ENCODE measurements around the gene ACOT11.

ACOT11 gene

GRCh38 chr1:54583871-54584270, 35.8 kb downstream of the ACOT11 start:
- H3K79me2 ChIP-seq (ENCODE audit: low read length), result no peaks in the 10 kb centered on the region
- no peak overlapping the region for H3K9ac ChIP-seq (ENCODE audit: low read length)
- H4K20me1 ChIP-seq (ENCODE audit: insufficient read depth, low read length), result no peaks in the 10 kb centered on the region
- H3K27ac ChIP-seq (ENCODE audit: low read length), result no peak overlapping the region
- no peak for TF ChIP-seq EZH2 (optimal IDR thresholded peaks at IDR 0.05; ENCODE audit: low read depth, low read length)
- no peak for TF ChIP-seq EZH2phosphoT487 (IDR thresholded peaks at IDR 0.05; ENCODE audit: low read length)
- no peak for TF ChIP-seq CTCF (IDR thresholded peaks at IDR 0.05; ENCODE audit: low read length)
- no peaks in the 10 kb centered on the region for H3K27me3 ChIP-seq (replicated peaks; ENCODE audit: insufficient read depth, low read length)
- DNase-seq, result no peak
- no peak overlapping the region for H3K4me2 ChIP-seq (ENCODE audit: low read depth, low read length)
- no peaks in the 10 kb centered on the region for H3F3A ChIP-seq (ENCODE audit: insufficient read depth, low read length)
- no peaks in the 10 kb centered on the region for H3K9me3 ChIP-seq (replicated peaks; ENCODE audit: insufficient read depth, low read length)
- no peaks in the 10 kb centered on the region for H3K4me1 ChIP-seq (ENCODE audit: low read length)
- H2AFZ ChIP-seq (ENCODE audit: low read length), result no peak overlapping the region
- H3K36me3 ChIP-seq (replicated peaks; ENCODE audit: insufficient read depth, low read length), result no peaks in the 10 kb centered on the region
- H3K4me3 ChIP-seq (ENCODE audit: low read length), result no peak overlapping the region
- no peaks in the 10 kb centered on the region for H3K9me2 ChIP-seq (replicated peaks; ENCODE audit: insufficient read depth, low read length)

GRCh38 chr1:54584575-54584974, 36.5 kb downstream of the ACOT11 start:
- no peaks in the 10 kb centered on the region for H3K9me2 ChIP-seq (replicated peaks; ENCODE audit: insufficient read depth, low read length)

DNA sequence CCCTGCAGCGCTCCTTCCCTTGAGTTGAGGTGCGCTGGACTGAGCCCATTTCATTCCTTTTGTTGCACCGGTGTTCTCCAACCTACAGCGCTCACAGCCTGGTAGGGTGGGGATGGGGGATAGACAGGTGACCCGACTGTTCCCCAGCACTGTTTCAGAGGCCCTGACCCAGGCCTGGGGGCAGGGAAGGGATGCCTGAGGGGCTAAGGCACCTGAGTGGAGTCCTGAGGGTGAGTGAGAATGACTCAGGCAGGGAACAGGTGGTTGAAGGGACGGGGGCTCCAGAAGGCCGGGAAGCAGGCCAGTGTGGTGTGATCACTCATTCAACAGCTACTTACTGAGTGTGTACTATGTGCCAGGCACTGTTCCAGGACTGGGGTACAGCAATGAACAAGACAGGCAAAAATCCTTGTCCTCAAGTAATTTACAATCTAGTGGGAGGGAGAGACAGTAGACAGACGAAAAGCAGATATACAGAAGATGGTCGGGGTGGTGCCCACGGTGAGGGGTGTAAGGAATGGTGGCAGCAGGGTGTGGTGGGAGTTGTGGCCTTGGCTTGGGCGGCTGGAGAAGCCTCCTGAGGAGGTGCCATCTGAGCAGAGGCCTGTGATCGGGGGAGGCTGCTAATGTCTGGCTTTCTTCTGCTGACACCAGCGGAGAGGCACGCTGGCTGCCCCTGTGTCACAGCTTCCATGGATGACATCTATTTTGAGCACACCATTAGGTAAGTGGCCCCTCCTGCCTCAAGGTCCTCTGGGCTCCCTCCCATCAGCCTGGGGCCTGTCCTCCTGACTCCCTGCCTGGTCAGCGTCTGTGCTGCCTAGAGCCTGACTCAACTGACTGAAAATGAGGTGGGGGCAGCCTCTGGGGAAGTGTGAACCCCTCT, 37.4 kb downstream of the ACOT11 start:
- Histone ChIP-seq H3K9ac (ENCODE audit: low read length) (no peak overlapping the region), H3K27me3 (replicated peaks; ENCODE audit: insufficient read depth, low read length) (no peaks in the 10 kb centered on the region), H3F3A (ENCODE audit: insufficient read depth, low read length) (no peaks in the 10 kb centered on the region), H4K20me1 (ENCODE audit: insufficient read depth, low read length) (no peaks in the 10 kb centered on the region), H2AFZ (ENCODE audit: low read length) (no peak overlapping the region), H3K27ac (ENCODE audit: low read length) (no peak overlapping the region), H3K4me1 (ENCODE audit: low read length) (no peaks in the 10 kb centered on the region), H3K79me2 (ENCODE audit: low read length) (no peaks in the 10 kb centered on the region), H3K4me2 (ENCODE audit: low read depth, low read length) (no peak overlapping the region), H3K9me2 (replicated peaks; ENCODE audit: insufficient read depth, low read length) (no peaks in the 10 kb centered on the region), H3K4me3 (ENCODE audit: low read length) (no peak overlapping the region), H3K9me3 (replicated peaks; ENCODE audit: insufficient read depth, low read length) (no peaks in the 10 kb centered on the region), H3K36me3 (replicated peaks; ENCODE audit: insufficient read depth, low read length) (no peaks in the 10 kb centered on the region)
- no peak for TF ChIP-seq CTCF (IDR thresholded peaks at IDR 0.05; ENCODE audit: low read length)
- TF ChIP-seq EZH2phosphoT487 (IDR thresholded peaks at IDR 0.05; ENCODE audit: low read length), result no peak
- no peak for TF ChIP-seq EZH2 (optimal IDR thresholded peaks at IDR 0.05; ENCODE audit: low read depth, low read length)
- no peak for DNase-seq

More at GRCh38 chr1:54584575-54584974, 36.5 kb downstream of the ACOT11 start:
- H3K4me2 ChIP-seq (ENCODE audit: low read depth, low read length), result no peak overlapping the region
- H3K79me2 ChIP-seq (ENCODE audit: low read length), result no peaks in the 10 kb centered on the region
- H3K4me1 ChIP-seq (ENCODE audit: low read length), result no peaks in the 10 kb centered on the region
- no peaks in the 10 kb centered on the region for H4K20me1 ChIP-seq (ENCODE audit: insufficient read depth, low read length)
- H3K4me3 ChIP-seq (ENCODE audit: low read length), result no peak overlapping the region
- H3K27ac ChIP-seq (ENCODE audit: low read length), result no peak overlapping the region
- H3K9me3 ChIP-seq (replicated peaks; ENCODE audit: insufficient read depth, low read length), result no peaks in the 10 kb centered on the region
- no peak overlapping the region for H2AFZ ChIP-seq (ENCODE audit: low read length)
- TF ChIP-seq EZH2phosphoT487 (IDR thresholded peaks at IDR 0.05; ENCODE audit: low read length) (no peak), CTCF (IDR thresholded peaks at IDR 0.05; ENCODE audit: low read length) (no peak), EZH2 (optimal IDR thresholded peaks at IDR 0.05; ENCODE audit: low read depth, low read length) (no peak)
- no peaks in the 10 kb centered on the region for H3K36me3 ChIP-seq (replicated peaks; ENCODE audit: insufficient read depth, low read length)
- H3K27me3 ChIP-seq (replicated peaks; ENCODE audit: insufficient read depth, low read length), result no peaks in the 10 kb centered on the region
- H3K9ac ChIP-seq (ENCODE audit: low read length), result no peak overlapping the region
- H3F3A ChIP-seq (ENCODE audit: insufficient read depth, low read length), result no peaks in the 10 kb centered on the region
- DNase-seq, result no peak

Data from MM.1S (cell line).